GM10266 (cell line): ENCODE results near the gene TEX38.
"Not testable (repeated sequence)": the region's sequence is repeated elsewhere in the genome, so short reads cannot be mapped to it uniquely, and the experiment has no call there.

Experiments
- DNase-seq: peaks from one replicate; pipeline ENCODE4 v3.0.0; 2012; ENCODE audit errors: extremely low spot score
- TF ChIP-seq, protein P1 (sequence below): IDR thresholded peaks from 2 replicates; pipeline ENCODE4 v1.5.1; 2012; ENCODE audit warnings: mild to moderate bottlenecking, low read depth; ENCODE audit not compliant: control insufficient read depth, insufficient read depth; ENCODE audit errors: missing control alignments

TEX38 gene

DNA sequence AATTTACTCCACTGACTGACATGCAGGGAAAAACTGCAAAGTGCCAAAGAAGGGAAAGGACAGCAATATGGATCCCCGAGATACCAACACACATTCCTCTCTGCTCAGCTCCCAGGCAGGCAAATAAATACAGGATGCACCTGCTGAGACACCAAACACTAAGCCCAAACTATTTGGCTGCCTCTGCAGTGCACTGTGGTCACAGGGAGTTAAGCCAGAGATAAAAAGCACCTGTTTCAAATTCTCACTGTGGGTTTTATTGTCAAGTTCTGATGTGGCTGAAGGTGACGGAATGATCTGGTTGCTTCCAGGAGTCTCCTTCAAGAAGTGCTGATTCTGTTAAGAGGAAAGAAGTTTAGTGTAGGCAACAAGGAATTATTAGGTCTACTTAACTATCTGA lies 17.7 kb downstream of the TEX38 start:
- TF ChIP-seq, protein P1, sequence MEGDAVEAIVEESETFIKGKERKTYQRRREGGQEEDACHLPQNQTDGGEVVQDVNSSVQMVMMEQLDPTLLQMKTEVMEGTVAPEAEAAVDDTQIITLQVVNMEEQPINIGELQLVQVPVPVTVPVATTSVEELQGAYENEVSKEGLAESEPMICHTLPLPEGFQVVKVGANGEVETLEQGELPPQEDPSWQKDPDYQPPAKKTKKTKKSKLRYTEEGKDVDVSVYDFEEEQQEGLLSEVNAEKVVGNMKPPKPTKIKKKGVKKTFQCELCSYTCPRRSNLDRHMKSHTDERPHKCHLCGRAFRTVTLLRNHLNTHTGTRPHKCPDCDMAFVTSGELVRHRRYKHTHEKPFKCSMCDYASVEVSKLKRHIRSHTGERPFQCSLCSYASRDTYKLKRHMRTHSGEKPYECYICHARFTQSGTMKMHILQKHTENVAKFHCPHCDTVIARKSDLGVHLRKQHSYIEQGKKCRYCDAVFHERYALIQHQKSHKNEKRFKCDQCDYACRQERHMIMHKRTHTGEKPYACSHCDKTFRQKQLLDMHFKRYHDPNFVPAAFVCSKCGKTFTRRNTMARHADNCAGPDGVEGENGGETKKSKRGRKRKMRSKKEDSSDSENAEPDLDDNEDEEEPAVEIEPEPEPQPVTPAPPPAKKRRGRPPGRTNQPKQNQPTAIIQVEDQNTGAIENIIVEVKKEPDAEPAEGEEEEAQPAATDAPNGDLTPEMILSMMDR = no peak
- no peak for DNase-seq

DNA sequence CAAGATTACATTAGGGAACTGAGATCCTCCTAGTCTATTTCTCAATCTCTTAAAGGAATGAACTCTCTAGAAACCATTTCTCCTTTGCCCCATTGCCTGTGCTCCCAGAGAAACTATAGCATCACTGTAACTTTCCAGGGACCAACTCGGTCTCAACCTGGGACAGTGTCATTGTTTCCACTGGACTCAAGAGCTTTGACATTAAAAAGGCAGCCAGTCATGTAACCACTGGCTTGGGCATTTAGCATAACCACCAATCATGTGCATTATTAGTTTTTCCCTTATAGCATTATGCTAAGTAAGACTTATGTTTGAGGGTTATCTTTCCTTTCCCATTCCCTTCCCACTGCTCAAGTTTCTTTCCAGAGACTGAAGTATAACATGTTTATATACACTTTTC lies 18.2 kb downstream of the TEX38 start:
- TF ChIP-seq, protein P1 = no peak
- DNase-seq = no peak

DNA sequence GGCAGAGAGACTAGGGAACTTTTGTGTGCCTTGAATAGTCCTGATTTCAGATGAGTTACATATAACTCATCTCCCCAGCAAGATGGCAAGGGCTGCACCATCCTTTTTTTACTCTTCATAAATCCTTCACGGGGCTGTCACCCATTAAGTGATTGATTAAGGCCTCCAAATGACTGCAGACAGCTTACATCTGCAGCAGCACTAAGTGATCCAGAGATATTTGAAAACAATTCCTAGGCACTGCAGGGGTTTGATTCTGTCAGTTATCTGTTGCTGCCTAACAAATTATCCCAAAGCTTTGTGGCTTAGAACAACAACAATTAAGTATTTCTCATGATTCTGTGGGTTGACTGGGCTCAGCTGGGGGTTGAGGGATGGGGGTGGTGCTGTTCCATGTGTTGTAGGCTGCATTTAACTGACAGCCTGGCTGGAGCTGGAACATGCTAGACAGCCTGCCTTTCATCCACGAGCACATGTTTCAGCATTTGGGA lies 19.3 kb downstream of the TEX38 start:
- no peak for DNase-seq

DNA sequence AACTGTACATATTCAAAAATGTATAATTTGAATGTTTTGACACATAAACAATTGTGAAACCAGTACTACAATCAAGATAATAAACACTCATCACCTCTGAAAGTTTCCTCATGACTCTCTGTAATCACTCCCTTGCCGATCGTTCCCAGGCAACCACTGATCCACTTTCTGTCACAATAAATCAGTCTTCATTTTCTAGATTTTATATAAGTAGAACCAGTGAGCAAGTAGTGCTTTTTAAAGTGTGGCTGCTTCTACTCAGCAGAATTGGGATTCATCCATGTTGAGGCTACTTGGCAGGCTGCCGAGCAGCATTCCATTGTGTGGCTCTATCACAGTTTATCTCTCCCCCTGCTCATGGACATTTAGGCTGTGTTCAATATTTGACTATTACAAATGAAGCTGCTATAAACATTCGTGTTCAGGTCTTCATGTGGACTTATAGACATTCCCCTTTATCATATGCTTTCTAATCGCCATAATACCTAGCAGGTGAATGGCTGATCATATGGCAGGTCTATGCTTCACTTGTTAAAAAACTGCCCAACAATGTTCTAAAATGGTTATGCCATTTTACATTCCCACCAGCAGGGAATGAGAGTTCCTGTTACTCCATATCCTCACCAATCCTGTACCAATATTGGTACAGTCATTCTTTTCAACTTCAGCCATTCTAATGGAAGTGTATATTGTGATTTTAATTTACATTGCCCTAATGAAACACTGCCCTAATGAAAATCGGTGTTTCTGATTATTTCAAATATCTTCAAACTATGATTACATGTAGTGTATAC lies 20.5 kb downstream of the TEX38 start:
- TF ChIP-seq, protein P1 = no peak
- DNase-seq = no peak

More for the DNA sequence above, 19.3 kb downstream of the TEX38 start:
- TF ChIP-seq, protein P1 = no peak

DNA sequence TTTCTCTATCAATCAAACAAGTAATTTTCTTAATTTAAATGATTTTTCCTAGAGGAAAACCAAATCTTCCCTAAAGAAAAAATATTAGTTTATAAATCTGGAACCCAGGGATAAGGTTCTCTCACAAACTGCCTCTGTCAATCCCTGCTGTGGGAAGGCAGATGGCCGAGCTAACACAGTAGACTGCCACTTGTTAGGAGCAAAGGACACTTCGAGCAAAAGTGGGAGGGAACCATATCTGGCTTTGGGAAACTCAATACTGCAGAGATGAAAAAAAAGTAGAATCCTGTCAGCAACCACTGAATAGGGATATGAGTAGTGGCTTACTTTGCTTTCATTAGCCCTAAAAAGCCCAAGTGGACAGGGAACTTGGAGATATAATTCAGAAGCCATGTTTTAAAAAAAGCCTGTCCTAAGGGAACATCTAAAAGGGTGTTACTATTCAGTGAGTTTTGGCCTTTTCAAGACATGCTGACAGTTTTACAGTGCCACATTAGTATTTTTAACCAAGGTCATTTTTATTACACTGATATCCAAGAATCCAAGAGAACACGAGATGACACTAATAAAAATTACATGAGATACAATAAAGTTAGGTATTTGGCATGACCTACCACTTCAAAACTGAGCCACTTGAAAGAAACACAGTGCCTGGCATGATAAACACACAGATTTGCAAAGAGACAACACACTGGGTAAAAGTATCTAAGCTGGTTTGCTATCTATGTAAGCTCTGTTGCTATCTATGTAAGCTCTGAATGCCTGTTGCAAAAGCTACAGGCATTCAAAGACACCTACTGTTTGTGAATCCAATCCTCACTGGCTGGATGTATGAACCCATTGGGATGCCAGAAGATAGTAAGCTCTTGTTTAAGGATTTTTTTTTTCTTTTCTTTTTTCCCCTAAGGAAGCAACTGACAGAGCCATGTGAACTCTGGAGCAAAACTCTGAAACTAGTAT lies 21.4 kb downstream of the TEX38 start:
- no peak for DNase-seq
- TF ChIP-seq, protein P1 = no peak

DNA sequence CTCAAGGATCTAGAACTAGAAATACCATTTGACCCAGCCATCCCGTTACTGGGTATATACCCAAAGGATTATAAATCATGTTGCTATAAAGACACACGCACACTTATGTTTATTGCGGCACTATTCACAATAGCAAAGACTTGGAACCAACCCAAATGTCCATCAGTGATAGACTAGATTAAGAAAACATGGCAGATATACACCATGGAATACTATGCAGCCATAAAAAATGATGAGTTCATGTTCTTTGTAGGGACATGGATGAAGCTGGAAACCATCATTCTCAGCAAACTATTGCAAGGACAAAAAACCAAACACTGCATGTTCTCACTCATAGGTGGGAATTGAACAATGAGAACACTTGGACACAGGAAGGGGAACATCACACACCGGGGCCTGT lies 23.0 kb downstream of the TEX38 start:
- DNase-seq = not testable (repeated sequence)

DNA sequence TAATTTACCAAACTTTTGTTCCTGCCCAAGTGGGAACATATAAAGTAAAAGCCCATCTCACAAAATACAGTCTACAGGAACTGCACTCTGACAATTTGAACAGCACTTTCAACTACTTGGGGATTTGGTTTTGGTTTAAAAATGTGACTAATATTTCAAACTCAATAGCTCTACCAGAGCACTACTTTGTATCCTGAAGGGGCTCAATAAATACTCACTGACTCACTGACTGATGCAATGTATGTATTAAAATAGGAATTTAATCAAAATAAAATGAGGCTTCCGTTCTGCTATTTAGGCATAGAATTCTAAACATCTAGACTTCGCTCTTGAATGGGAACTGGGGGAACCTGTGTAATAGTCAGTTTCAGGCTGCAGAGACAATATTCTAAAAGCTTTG lies 25.4 kb downstream of the TEX38 start:
- DNase-seq = no peak
- TF ChIP-seq, protein P1 = no peak
